ENCODE data around the gene VSIG2. TPM values are rescaled to one million over a fixed set of nuclear protein-coding genes. Genes with fewer than 3 reads are reported as not detected.

The VSIG2 gene
- polyA plus RNA-seq, 1 donor from 2014 or later = not detected

Other genes with a start within 250 kb of the VSIG2 start
- not detected for gene OR8B12, start 208.6 kb downstream of the VSIG2 start, polyA plus RNA-seq
- gene OR8A1, start 182.3 kb downstream of the VSIG2 start, polyA plus RNA-seq = not detected
- gene PANX3, start 140.8 kb downstream of the VSIG2 start, polyA plus RNA-seq = not detected
- 35.9 TPM for gene TBRG1, start 129.4 kb downstream of the VSIG2 start, polyA plus RNA-seq
- 1.4 TPM for gene SIAE, start 78.5 kb downstream of the VSIG2 start, polyA plus RNA-seq
- 1.0 TPM for gene SPA17, start 78.4 kb downstream of the VSIG2 start, polyA plus RNA-seq
- 4.6 TPM for gene NRGN, start 12.3 kb downstream of the VSIG2 start, polyA plus RNA-seq
- 2.5 TPM for gene ESAM, start 10.0 kb upstream of the VSIG2 start, polyA plus RNA-seq
- gene MSANTD2, start 48.2 kb upstream of the VSIG2 start, polyA plus RNA-seq = 7.1 TPM
- gene ROBO3, start 113.2 kb upstream of the VSIG2 start, polyA plus RNA-seq = not detected
- gene ROBO4, start 145.6 kb upstream of the VSIG2 start, polyA plus RNA-seq = not detected
- gene HEPN1, start 167.0 kb upstream of the VSIG2 start, polyA plus RNA-seq = not detected
- gene HEPACAM, start 183.8 kb upstream of the VSIG2 start, polyA plus RNA-seq = not detected
- gene CCDC15, start 201.9 kb upstream of the VSIG2 start, polyA plus RNA-seq = 0.79 TPM